ENCODE data around the gene RIBC2. TPM values are rescaled to one million over a fixed set of nuclear protein-coding genes. Genes with fewer than 3 reads are reported as not detected.

RIBC2 gene
- polyA plus RNA-seq, 1 of the 3 experiments (the other 2 are of a cell fraction) = not detected

DNA sequence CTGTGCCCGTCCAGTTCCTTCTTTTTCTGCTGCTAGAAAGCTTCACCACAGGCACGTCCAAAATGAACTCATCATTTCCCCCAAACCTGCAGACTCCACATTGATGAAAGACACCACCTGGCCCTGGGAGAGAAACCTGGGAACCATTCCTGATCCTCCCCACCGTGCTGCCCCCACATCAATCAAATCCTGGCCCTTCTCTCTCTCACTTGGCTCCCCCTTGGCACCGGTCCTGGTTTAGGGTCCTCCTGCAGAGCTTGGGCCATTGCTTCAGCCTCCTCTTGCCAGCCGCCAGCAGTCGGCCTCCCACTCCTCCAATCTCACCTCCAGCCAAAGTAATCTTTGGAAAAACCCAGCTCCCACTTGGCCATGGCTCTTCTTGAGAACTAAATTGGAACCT is 38.5 kb downstream of the RIBC2 start:
- TF ChIP-seq GABPA (IDR thresholded peaks at IDR 0.05; ENCODE audit: low read depth) (no peak), MAX (IDR thresholded peaks at IDR 0.05; ENCODE audit: low read depth) (no peak), SIN3A (IDR thresholded peaks at IDR 0.05; ENCODE audit: borderline replicate concordance, low read depth, low read length) (no peak), REST (IDR thresholded peaks at IDR 0.05; ENCODE audit: low read depth, low read length) (no peak), FOXJ3 (CRISPR knock-in tag; IDR thresholded peaks at IDR 0.05) (no peak), RXRA (IDR thresholded peaks at IDR 0.05; ENCODE audit: borderline replicate concordance, low read depth) (no peak), RCOR1 (IDR thresholded peaks at IDR 0.05; ENCODE audit: low read length) (no peak), EZH2phosphoT487 (IDR thresholded peaks at IDR 0.05; ENCODE audit: borderline replicate concordance, low read depth) (no peak), TAF1 (IDR thresholded peaks at IDR 0.05; ENCODE audit: borderline replicate concordance, low read depth, low read length) (no peak), MEF2A (IDR thresholded peaks at IDR 0.05; ENCODE audit: borderline replicate concordance, low read depth) (no peak), SMC3 (IDR thresholded peaks at IDR 0.05; ENCODE audit: low read depth, low read length) (no peak), USF1 (IDR thresholded peaks at IDR 0.05; ENCODE audit: borderline replicate concordance, low read depth) (no peak)
- TF ChIP-seq, protein P1, sequence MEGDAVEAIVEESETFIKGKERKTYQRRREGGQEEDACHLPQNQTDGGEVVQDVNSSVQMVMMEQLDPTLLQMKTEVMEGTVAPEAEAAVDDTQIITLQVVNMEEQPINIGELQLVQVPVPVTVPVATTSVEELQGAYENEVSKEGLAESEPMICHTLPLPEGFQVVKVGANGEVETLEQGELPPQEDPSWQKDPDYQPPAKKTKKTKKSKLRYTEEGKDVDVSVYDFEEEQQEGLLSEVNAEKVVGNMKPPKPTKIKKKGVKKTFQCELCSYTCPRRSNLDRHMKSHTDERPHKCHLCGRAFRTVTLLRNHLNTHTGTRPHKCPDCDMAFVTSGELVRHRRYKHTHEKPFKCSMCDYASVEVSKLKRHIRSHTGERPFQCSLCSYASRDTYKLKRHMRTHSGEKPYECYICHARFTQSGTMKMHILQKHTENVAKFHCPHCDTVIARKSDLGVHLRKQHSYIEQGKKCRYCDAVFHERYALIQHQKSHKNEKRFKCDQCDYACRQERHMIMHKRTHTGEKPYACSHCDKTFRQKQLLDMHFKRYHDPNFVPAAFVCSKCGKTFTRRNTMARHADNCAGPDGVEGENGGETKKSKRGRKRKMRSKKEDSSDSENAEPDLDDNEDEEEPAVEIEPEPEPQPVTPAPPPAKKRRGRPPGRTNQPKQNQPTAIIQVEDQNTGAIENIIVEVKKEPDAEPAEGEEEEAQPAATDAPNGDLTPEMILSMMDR (IDR thresholded peaks at IDR 0.05) = no peak
- TF ChIP-seq, protein P2, sequence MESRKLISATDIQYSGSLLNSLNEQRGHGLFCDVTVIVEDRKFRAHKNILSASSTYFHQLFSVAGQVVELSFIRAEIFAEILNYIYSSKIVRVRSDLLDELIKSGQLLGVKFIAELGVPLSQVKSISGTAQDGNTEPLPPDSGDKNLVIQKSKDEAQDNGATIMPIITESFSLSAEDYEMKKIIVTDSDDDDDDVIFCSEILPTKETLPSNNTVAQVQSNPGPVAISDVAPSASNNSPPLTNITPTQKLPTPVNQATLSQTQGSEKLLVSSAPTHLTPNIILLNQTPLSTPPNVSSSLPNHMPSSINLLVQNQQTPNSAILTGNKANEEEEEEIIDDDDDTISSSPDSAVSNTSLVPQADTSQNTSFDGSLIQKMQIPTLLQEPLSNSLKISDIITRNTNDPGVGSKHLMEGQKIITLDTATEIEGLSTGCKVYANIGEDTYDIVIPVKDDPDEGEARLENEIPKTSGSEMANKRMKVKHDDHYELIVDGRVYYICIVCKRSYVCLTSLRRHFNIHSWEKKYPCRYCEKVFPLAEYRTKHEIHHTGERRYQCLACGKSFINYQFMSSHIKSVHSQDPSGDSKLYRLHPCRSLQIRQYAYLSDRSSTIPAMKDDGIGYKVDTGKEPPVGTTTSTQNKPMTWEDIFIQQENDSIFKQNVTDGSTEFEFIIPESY (IDR thresholded peaks at IDR 0.05; ENCODE audit: borderline replicate concordance, low read depth) = no peak
- TF ChIP-seq, protein P3, sequence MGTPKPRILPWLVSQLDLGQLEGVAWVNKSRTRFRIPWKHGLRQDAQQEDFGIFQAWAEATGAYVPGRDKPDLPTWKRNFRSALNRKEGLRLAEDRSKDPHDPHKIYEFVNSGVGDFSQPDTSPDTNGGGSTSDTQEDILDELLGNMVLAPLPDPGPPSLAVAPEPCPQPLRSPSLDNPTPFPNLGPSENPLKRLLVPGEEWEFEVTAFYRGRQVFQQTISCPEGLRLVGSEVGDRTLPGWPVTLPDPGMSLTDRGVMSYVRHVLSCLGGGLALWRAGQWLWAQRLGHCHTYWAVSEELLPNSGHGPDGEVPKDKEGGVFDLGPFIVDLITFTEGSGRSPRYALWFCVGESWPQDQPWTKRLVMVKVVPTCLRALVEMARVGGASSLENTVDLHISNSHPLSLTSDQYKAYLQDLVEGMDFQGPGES (IDR thresholded peaks at IDR 0.05; ENCODE audit: low read depth, low read length) = no peak
- H3K9me3 ChIP-seq = no peaks in the 10 kb centered on the region
- H3K9ac ChIP-seq = no peak overlapping the region
- no peaks in the 10 kb centered on the region for H3K9me2 ChIP-seq
- H3K4me3 ChIP-seq (ENCODE audit: low read depth in 2 of 2, low read length in 1 of 2) = no peak overlapping the region
- H3K4me1 ChIP-seq (ENCODE audit: control insufficient read depth in 1 of 2, insufficient read depth in 2 of 2, low read depth in 1 of 2, low read length in 1 of 2) = peaks cover 20 to 33% of the 10 kb centered on the region in 2 experiments; a peak in 3 of 4 replicates
- H3K36me3 ChIP-seq (replicated peaks in 1 of 2; ENCODE audit: control insufficient read depth in 1 of 2, insufficient read depth in 2 of 2, low read length in 1 of 2) = no peaks in the 10 kb centered on the region
- H3F3A ChIP-seq (replicated peaks; ENCODE audit: insufficient read depth) = peaks cover 16% of the 10 kb centered on the region
- H3K4me2 ChIP-seq = peak overlapping the region; percentile 52; the same call in 1 of the 2 replicates
- ChIA-PET POLR2A (no interaction called here), CTCF (interaction anchor here (0.7 to 1.8 kb wide), 2 partner anchors 10 to 16 kb away, joined by 3 to 5 read pairs; no protein-coding TSS in a partner anchor)
- WGBS (ENCODE audit: low lambda C conversion rate) = 77% methylated on average over 6 of the region's 6 CpGs
- H2AFZ ChIP-seq (ENCODE audit: low read depth) = no peak overlapping the region
- DNase-seq = no peak
- H3K27ac ChIP-seq (ENCODE audit: low read depth in 2 of 2, low read length in 1 of 2) = peak overlapping the region; percentile 29 to 89
- H3K27me3 ChIP-seq (ENCODE audit: insufficient read depth) = no peaks in the 10 kb centered on the region
- no peaks in the 10 kb centered on the region for H3K79me2 ChIP-seq (ENCODE audit: insufficient read depth)
- H4K20me1 ChIP-seq (ENCODE audit: insufficient read depth) = no peaks in the 10 kb centered on the region

Measured in SK-N-SH (cell line).